ENCODE results near the gene MCF2L2.

- TF ChIP-seq, protein P1, sequence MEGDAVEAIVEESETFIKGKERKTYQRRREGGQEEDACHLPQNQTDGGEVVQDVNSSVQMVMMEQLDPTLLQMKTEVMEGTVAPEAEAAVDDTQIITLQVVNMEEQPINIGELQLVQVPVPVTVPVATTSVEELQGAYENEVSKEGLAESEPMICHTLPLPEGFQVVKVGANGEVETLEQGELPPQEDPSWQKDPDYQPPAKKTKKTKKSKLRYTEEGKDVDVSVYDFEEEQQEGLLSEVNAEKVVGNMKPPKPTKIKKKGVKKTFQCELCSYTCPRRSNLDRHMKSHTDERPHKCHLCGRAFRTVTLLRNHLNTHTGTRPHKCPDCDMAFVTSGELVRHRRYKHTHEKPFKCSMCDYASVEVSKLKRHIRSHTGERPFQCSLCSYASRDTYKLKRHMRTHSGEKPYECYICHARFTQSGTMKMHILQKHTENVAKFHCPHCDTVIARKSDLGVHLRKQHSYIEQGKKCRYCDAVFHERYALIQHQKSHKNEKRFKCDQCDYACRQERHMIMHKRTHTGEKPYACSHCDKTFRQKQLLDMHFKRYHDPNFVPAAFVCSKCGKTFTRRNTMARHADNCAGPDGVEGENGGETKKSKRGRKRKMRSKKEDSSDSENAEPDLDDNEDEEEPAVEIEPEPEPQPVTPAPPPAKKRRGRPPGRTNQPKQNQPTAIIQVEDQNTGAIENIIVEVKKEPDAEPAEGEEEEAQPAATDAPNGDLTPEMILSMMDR (IDR thresholded peaks at IDR 0.05; ENCODE audit: extremely low read depth in 1 of 2, insufficient read depth in 1 of 2, low read depth in 1 of 2, low read length in 2 of 2): no peak
- TF ChIP-seq POLR2AphosphoS5 (IDR thresholded peaks at IDR 0.05; ENCODE audit: insufficient read depth, low read depth, low read length): no peak
- no peak for TF ChIP-seq EZH2 (IDR thresholded peaks at IDR 0.05; ENCODE audit: borderline replicate concordance, low read depth, low read length, severe bottlenecking)
- no peak for TF ChIP-seq POLR2A (IDR thresholded peaks at IDR 0.05; ENCODE audit: low read depth, low read length)
- TF ChIP-seq, protein P2, sequence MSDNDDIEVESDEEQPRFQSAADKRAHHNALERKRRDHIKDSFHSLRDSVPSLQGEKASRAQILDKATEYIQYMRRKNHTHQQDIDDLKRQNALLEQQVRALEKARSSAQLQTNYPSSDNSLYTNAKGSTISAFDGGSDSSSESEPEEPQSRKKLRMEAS (IDR thresholded peaks at IDR 0.05; ENCODE audit: insufficient read depth, insufficient read length): no peak
- TF ChIP-seq FOS (IDR thresholded peaks at IDR 0.05; ENCODE audit: borderline replicate concordance, insufficient read depth, low read length): no peak
- TF ChIP-seq MYC (IDR thresholded peaks at IDR 0.05; ENCODE audit: low read depth, low read length): no peak
Observed at GRCh38 chr3:183381673-183382072, 46.7 kb downstream of the MCF2L2 start.
